MM.1S (cell line): Measurements from ENCODE around the gene ADGRG4.

Source experiments
- EZH2 ChIP-seq: fragments of 300-600 bp; sonication (generic); optimal IDR thresholded peaks from 2 replicates; pipeline ENCODE3; 2017; ENCODE audit warnings: low read depth, mild to moderate bottlenecking, antibody characterized with exemption, low read length, mixed read lengths
- EZH2phosphoT487 ChIP-seq: fragments of 300-600 bp; sonication (generic); IDR thresholded peaks from 2 replicates; pipeline ENCODE4 v1.6.1; 2018; ENCODE audit warnings: antibody characterized with exemption, low read length
- TF ChIP-seq, protein P1 (sequence below): fragments of 300-600 bp; sonication (generic); IDR thresholded peaks from 2 replicates; pipeline ENCODE4 v1.5.1; 2016; ENCODE audit warnings: antibody characterized with exemption, low read length, mixed read lengths

DNA sequence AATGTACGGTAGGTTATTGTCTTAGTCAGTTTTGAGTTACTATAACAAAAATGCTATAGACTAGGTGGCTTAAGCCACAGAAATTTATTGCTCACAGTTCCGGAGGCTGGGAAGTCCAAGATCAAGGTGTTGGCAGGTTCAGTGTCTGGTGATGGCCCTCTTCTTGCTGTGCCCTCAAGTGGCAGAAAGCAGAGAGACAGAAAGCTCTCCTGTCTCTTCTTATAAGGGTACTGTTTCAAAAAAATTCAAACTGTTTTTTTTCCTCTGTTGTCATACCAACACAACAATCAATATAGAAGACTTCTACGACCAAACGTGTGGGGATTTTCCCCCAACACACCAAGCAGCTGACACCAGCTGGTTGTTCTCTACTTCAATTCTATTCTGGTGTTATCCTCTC, 53.4 kb downstream of the ADGRG4 start:
- TF ChIP-seq, protein P1, sequence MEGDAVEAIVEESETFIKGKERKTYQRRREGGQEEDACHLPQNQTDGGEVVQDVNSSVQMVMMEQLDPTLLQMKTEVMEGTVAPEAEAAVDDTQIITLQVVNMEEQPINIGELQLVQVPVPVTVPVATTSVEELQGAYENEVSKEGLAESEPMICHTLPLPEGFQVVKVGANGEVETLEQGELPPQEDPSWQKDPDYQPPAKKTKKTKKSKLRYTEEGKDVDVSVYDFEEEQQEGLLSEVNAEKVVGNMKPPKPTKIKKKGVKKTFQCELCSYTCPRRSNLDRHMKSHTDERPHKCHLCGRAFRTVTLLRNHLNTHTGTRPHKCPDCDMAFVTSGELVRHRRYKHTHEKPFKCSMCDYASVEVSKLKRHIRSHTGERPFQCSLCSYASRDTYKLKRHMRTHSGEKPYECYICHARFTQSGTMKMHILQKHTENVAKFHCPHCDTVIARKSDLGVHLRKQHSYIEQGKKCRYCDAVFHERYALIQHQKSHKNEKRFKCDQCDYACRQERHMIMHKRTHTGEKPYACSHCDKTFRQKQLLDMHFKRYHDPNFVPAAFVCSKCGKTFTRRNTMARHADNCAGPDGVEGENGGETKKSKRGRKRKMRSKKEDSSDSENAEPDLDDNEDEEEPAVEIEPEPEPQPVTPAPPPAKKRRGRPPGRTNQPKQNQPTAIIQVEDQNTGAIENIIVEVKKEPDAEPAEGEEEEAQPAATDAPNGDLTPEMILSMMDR, result no peak
- TF ChIP-seq EZH2phosphoT487 (no peak), EZH2 (no peak)
